SU-DHL-6 (cell line): ENCODE results near the gene GALNT15.

Source experiments
- EZH2phosphoT487 ChIP-seq: fragments of 200-600 bp; sonication (generic), shearing (Covaris generic); conservative IDR thresholded peaks from 2 replicates; pipeline ENCODE4 v1.6.1; 2018; ENCODE audit warnings: mild to moderate bottlenecking, antibody characterized with exemption, low read length, moderate library complexity, mixed read lengths
- TF ChIP-seq, protein P1 (sequence below): fragments of 200-600 bp; sonication (generic); IDR thresholded peaks from one replicate; pipeline ENCODE4 v1.5.1; 2017; ENCODE audit warnings: antibody characterized with exemption, mild to moderate bottlenecking, low read length, moderate library complexity; ENCODE audit not compliant: insufficient read depth, poor library complexity, severe bottlenecking

DNA sequence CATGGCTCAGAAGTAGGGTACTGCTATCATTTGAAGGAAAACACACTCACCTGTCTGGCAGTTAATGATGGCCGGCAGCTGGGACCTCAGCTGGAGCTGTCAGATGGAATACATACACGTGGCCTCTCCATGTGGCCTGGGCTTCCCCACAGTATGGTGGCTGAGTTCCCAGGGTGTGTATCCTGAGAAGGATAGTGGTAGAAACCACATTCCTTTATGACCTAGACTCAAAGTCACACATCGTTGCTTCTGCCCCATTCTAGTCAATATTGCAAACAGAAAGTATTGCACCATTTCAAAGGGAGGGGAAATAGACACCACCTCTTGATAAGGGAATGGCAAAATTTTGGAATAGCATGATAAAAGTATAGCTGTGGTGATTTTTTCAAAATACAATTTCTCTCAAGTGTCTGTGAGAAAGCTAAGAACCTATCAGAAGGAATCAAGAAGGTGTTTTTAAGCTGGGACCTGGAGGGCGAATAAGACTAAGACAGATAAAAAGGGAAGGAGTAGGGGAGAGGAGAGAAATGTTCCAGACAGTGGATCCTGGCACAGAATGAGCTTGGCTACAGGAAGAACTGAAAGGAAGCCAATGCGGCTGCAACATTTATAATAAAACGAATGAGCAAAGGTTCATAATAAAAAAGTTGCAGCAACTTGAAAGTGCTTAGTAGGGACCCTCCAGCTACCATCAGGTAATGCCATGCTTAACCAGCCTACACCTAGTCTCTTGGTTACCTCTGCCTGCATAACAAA lies 40.1 kb upstream of the GALNT15 start:
- TF ChIP-seq, protein P1, sequence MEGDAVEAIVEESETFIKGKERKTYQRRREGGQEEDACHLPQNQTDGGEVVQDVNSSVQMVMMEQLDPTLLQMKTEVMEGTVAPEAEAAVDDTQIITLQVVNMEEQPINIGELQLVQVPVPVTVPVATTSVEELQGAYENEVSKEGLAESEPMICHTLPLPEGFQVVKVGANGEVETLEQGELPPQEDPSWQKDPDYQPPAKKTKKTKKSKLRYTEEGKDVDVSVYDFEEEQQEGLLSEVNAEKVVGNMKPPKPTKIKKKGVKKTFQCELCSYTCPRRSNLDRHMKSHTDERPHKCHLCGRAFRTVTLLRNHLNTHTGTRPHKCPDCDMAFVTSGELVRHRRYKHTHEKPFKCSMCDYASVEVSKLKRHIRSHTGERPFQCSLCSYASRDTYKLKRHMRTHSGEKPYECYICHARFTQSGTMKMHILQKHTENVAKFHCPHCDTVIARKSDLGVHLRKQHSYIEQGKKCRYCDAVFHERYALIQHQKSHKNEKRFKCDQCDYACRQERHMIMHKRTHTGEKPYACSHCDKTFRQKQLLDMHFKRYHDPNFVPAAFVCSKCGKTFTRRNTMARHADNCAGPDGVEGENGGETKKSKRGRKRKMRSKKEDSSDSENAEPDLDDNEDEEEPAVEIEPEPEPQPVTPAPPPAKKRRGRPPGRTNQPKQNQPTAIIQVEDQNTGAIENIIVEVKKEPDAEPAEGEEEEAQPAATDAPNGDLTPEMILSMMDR = no peak
- no peak for TF ChIP-seq EZH2phosphoT487
